NCI-H2081 treated with DMSO at 0.1 percent for 48 hours (cell line): ENCODE measurements around the gene ACTR1B.
"Not testable (repeated sequence)": the region's sequence is repeated elsewhere in the genome, so short reads cannot be mapped to it uniquely, and the experiment has no call there.

Source experiments
- DNase-seq: peaks from one replicate; lab custom pipeline; 2025; lab: John Stamatoyannopoulos, UW

Gene ACTR1B

GRCh38 chr2:97615746-97616145 is 48.1 kb downstream of the ACTR1B start:
- DNase-seq, result not testable (repeated sequence)

DNA sequence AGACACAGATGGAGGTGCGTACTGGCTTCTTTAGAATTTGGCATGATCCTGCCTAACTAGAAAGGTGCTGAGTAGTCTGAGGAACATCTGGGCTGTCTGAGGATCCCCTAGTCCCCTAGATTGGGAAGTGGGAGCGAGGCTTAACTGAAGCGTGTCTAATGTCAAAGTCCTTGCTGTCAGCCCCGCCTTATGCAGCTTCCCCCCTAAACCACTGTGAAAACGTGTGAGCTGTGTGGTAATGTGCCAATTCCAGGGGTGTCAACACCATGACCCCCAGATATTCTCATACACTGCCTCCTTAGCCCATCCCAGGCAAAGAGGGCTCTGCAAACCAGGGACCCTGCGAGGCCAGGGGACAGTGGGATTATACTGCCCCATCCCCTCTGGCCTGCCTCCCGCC is 51.9 kb downstream of the ACTR1B start:
- DNase-seq, result not testable (repeated sequence)

- not testable (repeated sequence) for DNase-seq
These were observed 55.1 kb downstream of the ACTR1B start for GRCh38 chr2:97608745-97609144.
